ENCODE data around the gene CD84.

DNA sequence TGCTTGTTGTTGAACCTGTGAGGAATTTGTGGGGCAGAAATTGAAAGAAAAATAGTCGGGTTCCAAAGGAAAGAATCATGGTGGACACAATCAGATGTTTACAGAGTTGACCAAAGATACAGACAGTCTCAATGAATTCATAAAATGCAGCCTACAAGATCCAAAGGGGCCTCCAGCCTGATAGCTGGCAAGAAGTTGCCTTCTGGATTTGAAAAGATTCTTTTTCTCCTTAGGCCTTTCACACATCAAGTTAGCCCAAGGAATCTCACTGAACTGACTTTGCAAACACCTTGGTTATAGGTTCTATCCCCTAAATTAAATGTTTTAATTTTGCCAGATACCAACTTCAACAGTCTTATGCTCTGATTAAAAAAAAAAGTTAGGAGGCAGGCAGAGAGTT lies 46.0 kb upstream of the CD84 start:
- TF ChIP-seq, protein P1, sequence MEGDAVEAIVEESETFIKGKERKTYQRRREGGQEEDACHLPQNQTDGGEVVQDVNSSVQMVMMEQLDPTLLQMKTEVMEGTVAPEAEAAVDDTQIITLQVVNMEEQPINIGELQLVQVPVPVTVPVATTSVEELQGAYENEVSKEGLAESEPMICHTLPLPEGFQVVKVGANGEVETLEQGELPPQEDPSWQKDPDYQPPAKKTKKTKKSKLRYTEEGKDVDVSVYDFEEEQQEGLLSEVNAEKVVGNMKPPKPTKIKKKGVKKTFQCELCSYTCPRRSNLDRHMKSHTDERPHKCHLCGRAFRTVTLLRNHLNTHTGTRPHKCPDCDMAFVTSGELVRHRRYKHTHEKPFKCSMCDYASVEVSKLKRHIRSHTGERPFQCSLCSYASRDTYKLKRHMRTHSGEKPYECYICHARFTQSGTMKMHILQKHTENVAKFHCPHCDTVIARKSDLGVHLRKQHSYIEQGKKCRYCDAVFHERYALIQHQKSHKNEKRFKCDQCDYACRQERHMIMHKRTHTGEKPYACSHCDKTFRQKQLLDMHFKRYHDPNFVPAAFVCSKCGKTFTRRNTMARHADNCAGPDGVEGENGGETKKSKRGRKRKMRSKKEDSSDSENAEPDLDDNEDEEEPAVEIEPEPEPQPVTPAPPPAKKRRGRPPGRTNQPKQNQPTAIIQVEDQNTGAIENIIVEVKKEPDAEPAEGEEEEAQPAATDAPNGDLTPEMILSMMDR (IDR thresholded peaks at IDR 0.05) = no peak
- no peak for TF ChIP-seq POLR2A (IDR thresholded peaks at IDR 0.05)
